ENCODE results near the gene CENPB. TPM values are rescaled to one million over a fixed set of nuclear protein-coding genes. Genes with fewer than 3 reads are reported as not detected.

CENPB gene
- total RNA-seq, 1 experiment from 2014 or later, result 180 TPM

Other genes with a start within 250 kb of the CENPB start
- gene GFRA4, start 123.3 kb downstream of the CENPB start, total RNA-seq (2014; rRNA removed; shearing (Covaris generic)), result not detected in 2 replicates
- gene ADAM33, start 104.7 kb downstream of the CENPB start, total RNA-seq (2014; rRNA removed; shearing (Covaris generic)), result not detected in 2 replicates
- gene SIGLEC1, start 74.1 kb downstream of the CENPB start, total RNA-seq (2014; rRNA removed; shearing (Covaris generic)), result not detected in 2 replicates
- gene HSPA12B, start 54.1 kb downstream of the CENPB start, total RNA-seq (2014; rRNA removed; shearing (Covaris generic)), result not detected in 2 replicates
- 144 and 171 TPM in 2 replicates for gene ADISSP, start 19.0 kb downstream of the CENPB start, total RNA-seq (2014; rRNA removed; shearing (Covaris generic))
- not detected in 2 replicates for gene SPEF1, start 5.3 kb downstream of the CENPB start, total RNA-seq (2014; rRNA removed; shearing (Covaris generic))
- gene CDC25B, start 9.6 kb upstream of the CENPB start, total RNA-seq (2014; rRNA removed; shearing (Covaris generic)), result 57.7 and 92.7 TPM in 2 replicates
- gene AP5S1, start 33.8 kb upstream of the CENPB start, total RNA-seq (2014; rRNA removed; shearing (Covaris generic)), result 38.8 and 40.5 TPM in 2 replicates
- 16.2 and 20.1 TPM in 2 replicates for gene MAVS, start 60.1 kb upstream of the CENPB start, total RNA-seq (2014; rRNA removed; shearing (Covaris generic))
- gene PANK2, start 102.6 kb upstream of the CENPB start, total RNA-seq (2014; rRNA removed; shearing (Covaris generic)), result 43.9 and 50.9 TPM in 2 replicates
- 17.8 and 22.0 TPM in 2 replicates for gene RNF24, start 228.8 kb upstream of the CENPB start, total RNA-seq (2014; rRNA removed; shearing (Covaris generic))

All from HT1080 (cell line).